ENCODE measurements around the gene TMUB1.

TMUB1 gene

DNA sequence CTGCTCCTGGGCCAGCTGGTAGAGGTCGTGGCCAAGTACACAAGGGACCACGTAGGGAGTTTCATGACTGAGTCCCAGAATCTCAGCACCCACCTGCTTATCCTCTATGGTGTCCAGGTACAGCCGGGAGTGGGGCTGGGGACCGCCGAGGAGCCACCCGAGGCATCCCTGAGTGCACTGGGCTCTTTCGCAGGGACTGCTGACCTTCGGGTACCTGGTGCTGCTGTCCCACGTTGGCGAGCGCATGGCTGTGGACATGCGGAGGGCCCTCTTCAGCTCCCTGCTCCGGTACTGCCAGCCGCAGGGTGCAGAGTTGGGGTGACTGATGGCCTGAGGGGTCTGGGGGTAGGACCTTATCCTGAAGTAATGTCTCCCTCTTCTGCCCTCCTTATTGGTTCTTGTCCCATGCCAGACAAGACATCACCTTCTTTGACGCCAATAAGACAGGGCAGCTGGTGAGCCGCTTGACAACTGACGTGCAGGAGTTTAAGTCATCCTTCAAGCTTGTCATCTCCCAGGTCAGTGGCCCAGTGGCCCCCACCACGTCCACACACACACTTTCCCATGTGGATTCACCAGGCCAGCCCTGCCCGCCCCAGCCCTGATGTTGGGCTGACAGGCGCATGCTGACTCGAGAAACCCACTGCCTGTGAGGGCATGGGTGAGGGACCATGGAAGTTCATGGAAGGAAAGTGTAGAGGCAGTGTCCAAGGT is 48.8 kb downstream of the TMUB1 start:
- DNase-seq (ENCODE audit: low read depth in 2 of 2, low spot score in 1 of 2) = no peak

GRCh38 chr7:151033864-151034249 is 49.4 kb downstream of the TMUB1 start:
- DNase-seq (ENCODE audit: low read depth in 2 of 2, low spot score in 1 of 2) = no peak

DNA sequence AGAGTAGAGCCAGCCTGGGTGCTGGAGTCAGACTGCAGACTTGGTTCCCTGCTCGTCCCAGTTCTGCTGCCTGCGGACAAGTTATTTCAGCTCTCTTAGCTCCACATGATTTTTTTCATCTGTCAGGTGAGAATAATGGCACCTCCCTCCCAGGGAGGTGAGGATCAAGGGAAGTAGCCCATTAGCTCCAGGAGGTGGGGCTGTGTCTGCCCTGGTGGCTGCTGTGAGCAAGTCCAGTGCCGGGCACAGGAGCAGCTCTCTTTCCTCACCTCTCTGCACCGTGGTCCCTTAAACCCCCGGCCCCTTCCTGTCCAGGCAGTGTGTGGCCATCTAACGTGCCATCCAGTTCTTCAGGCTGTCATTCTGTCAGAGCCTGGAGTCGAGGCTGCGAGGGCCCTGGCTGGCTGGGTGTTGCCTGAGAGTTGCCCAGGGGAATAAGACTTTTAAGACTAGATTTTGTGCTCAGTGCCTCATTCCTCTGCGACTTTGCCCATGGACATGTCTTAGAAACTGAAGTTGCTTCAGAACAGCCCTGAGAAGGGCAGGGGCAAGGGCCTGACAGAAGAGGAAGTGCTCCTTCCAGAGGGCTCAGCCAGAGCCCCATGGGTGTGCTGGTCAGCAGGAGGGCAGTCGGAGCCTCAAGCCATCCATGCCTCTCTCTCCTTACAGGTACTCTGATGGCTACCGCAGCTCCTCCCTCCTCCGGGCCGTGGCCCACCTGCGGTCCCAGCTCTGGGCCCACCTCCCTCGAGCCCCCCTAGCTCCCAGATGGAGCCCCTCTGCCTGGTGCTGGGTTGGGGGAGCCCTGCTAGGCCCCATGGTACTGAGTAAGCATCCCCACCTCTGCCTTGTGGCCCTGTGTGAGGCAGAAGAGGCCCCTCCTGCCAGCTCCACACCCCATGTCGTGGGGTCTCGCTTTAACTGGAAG is 50.1 kb downstream of the TMUB1 start:
- no peak for DNase-seq (ENCODE audit: low read depth in 2 of 2, low spot score in 1 of 2)
